NOMO-1 treated with dmso at 0.1 percent for 144 hours (cell line): ENCODE data around the gene ENKD1.

Experiments used
- DNase-seq: peaks from one replicate; lab custom pipeline; 2025; ENCODE audit not compliant: unreplicated experiment; lab: John Stamatoyannopoulos, UW

The ENKD1 gene

GRCh38 chr16:67679935-67680897 lies 13.7 kb upstream of the ENKD1 start:
- DNase-seq, result no peak

- no peak for DNase-seq
These were observed 11.9 kb upstream of the ENKD1 start for GRCh38 chr16:67678354-67679023.

GRCh38 chr16:67677712-67678111 lies 11.2 kb upstream of the ENKD1 start:
- DNase-seq, result no peak

GRCh38 chr16:67676939-67677338 lies 10.4 kb upstream of the ENKD1 start:
- DNase-seq, result no peak

GRCh38 chr16:67676516-67676915 lies 10.0 kb upstream of the ENKD1 start:
- no peak for DNase-seq

GRCh38 chr16:67675999-67676398 lies 9.4 kb upstream of the ENKD1 start:
- DNase-seq, result no peak

- no peak for DNase-seq
These were observed 9.0 kb upstream of the ENKD1 start for GRCh38 chr16:67675579-67675935.

- no peak for DNase-seq
These were observed 8.5 kb upstream of the ENKD1 start for GRCh38 chr16:67674851-67675578.

- no peak for DNase-seq
These were observed 7.4 kb upstream of the ENKD1 start for GRCh38 chr16:67673712-67674580.

GRCh38 chr16:67672739-67673662 lies 6.5 kb upstream of the ENKD1 start:
- DNase-seq, result peak; percentile 16

GRCh38 chr16:67672306-67672705 lies 5.8 kb upstream of the ENKD1 start:
- DNase-seq, result no peak

- no peak for DNase-seq
These were observed 3.0 kb upstream of the ENKD1 start for GRCh38 chr16:67669499-67670101.

- no peak for DNase-seq
These were observed 2.1 kb upstream of the ENKD1 start for GRCh38 chr16:67668495-67669157.

- peak; percentile 95 for DNase-seq
These were observed 1.4 kb upstream of the ENKD1 start for GRCh38 chr16:67667817-67668494.

- DNase-seq, result no peak
These were observed 885 bp upstream of the ENKD1 start for GRCh38 chr16:67667453-67667816.

- no peak for DNase-seq
These were observed 458 bp downstream of the ENKD1 start for GRCh38 chr16:67666032-67666551.

- no peak for DNase-seq
These were observed 952 bp downstream of the ENKD1 start for GRCh38 chr16:67665598-67665997.

- DNase-seq, result no peak
These were observed 1.7 kb downstream of the ENKD1 start for GRCh38 chr16:67664871-67665270.
